Kidney tubule cell (primary cell): ENCODE results near the gene CTTN.
"Not testable (repeated sequence)": the region's sequence is repeated elsewhere in the genome, so short reads cannot be mapped to it uniquely, and the experiment has no call there.

ENCODE experiments used
- DNase-seq: peaks from one replicate; pipeline ENCODE4 v3.0.0-alpha.2; 2018; ENCODE audit warnings: low spot score

CTTN gene

DNA sequence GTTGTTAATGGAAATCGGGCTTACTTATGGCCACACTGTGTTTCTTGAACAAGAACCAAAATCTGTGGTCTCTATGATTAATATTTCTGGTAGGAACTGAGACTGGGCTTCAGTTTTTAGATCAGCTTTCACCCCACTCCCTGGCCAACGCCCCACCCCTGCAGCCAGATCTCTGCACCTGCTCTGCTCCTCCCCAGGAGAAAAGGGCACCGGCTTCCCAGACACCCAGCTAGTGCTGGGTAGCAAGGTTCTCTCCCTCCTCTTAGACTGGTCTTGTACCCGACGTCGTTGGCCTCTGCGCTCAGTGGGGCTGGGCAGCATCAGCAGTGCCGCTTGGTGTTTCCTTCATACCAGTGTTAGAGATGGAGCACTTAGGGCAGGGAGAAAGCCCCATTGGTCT lies 17.0 kb upstream of the CTTN start:
- no peak for DNase-seq

- DNase-seq = peak; percentile 22
Measured at GRCh38 chr11:70381872-70382861, 16.2 kb upstream of the CTTN start.

DNA sequence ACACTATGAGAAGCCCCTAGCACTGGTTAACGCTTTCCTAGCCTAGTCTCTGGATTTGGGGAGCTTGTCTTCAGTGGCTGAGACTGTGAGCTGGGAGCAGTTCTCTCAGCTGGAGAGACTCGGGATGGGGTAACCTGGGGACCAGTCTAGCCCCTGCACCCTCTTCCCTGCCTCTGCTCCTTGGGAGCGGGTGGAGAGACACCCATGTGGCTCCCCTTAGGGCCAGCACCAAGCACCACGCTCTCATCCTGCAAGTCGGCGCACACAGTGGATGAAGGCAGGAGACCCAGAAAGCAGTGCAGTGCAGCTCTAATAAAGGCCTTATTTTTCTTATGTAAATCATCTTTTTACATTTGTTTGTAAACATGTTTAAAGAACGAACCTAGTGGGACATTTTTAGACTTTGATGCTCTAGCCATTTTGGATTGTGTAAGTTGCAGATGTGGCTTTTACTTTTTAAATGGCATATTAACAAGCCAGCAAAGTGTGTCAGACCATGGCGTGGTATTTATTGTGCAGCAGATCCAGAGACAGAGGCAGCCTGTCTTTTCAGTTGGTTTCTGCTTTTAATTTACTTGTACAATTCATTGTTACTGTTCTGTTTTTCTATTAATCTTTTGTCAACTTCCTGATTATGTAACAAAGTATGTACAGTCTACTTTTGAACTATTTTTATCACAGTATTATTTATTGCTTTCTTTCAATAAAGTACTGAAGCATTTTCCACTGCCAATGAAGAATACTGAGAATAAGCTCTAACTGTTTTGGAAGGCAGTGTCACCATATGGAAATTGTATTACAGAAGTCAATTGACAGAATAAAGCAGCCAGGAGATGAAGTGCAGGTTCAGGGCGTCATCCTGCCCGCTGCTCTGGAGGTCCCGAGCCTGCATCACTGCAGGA lies 14.4 kb upstream of the CTTN start:
- DNase-seq = no peak

GRCh38 chr11:70384566-70385152 lies 13.7 kb upstream of the CTTN start:
- no peak for DNase-seq

DNA sequence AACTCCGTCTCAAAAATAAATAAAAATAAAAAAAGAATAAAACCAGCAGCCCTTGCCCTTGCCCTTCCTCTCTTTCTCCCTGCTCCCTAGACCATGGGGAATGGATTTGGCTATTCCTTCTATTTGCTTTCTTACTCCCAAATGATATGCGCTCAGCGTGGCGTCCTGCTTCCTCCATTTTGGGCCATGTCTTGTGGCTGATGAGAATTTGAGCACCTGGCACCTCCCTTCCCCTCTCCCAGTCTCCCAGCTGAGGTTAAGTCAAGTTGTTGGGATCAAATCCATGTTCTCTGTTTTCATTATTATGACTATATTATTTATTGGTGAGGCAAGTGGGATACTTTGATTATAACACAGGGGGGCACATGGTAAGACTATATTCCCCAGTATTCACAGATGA lies 10.8 kb upstream of the CTTN start:
- no peak for DNase-seq

DNA sequence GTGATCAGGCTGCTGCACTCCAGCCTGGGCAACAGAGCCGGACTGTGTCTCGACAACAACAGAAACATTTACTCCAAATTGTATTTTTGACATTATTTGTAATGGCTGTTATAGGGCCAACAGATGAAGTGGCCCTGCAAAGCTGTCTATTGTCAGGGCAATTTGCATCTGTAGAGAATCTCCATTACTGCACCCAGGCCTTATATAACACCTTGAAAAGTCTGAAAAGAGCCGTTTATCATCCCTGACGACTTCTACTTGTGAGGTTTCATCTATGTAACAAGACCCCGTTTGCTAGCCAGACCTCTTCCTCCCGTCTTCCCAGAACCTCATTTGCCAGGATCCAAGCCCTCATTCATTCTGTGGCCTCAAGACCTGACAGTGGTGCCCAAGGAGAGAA lies 9.1 kb upstream of the CTTN start:
- DNase-seq = no peak

- DNase-seq = not testable (repeated sequence)
Measured at GRCh38 chr11:70390882-70391281, 7.4 kb upstream of the CTTN start.

DNA sequence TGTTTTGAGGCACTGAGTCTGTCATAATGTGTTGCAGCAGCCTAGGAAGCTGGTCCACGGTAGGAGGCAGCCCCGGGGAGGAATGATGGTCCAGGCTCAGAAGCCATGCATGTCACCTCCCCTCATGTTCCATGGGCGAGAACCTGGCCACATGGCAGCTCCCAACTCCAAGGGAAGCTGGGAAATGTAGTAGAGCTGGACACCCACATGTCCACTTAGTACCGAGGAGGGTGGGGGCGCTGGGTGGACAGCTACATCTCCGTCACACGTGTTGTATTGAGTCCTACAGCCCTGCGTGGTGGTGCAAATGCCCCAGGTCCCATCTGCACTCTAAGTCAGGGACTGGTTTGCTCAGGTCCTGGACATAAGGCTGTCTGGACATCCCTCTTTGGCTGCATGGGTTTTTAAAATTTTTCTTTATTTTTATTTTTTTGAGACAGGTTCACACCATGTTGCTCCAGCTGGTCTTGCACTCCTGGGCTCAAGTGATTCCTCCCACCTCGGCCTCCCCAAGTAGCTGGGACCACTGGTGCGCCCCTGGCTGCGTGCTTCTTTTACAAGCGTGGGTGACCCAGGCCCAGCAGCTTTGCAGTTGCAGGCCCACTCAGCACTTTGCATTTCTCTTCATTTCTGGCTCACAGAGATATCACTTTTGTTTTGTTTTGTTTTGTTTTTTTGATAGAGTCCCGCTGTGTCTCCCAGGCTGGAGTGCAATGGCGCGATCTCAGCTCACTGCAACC lies 3.9 kb upstream of the CTTN start:
- no peak for DNase-seq

GRCh38 chr11:70397336-70397982 lies 870 bp upstream of the CTTN start:
- DNase-seq = no peak

DNA sequence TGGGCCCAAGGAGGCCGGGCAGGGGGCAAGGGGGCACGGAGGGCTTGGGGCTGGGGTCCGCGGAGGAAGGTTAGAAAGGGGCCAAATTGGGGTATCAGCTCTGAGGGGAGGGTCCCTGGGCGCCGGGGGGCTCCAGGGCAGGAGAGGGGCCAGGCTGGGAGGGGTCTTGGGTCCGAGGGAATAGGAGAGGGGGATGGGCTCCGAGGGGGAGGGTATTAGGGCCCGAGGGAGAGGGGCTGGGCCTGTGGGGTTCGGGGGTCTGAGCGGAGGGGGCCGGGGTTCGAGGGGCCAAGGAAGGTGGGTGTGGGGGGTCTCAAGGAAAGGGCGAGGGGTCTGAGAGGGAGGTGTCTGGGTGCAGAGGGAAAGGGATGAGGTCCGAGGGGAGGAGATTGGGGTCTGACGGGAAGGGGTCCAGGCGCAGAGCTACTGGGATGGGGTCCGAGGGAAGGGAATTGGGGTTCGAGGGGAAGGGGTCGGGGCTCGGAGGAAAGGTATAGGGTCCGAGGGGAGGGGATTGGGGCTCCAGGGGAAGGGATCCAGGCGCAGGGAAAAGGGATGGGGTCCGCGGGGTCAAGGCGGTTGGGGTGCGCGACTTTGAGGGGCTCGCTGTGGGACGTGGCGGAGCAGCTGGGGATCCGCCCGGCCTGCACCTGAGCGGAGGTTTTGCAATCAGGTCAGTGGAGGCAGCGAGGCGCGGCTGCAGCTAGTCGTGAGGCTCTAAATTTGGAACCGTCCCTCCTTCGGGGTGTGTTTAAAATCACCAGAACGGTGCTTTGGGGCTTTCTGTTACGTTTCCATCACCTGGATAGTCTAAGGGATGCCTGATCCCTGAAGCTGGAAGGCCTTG lies 728 bp downstream of the CTTN start:
- DNase-seq = no peak

- DNase-seq = peak; percentile 97
Measured at GRCh38 chr11:70399681-70400112, 1.4 kb downstream of the CTTN start.

- DNase-seq = no peak
Measured at GRCh38 chr11:70400643-70401042, 2.3 kb downstream of the CTTN start.

DNA sequence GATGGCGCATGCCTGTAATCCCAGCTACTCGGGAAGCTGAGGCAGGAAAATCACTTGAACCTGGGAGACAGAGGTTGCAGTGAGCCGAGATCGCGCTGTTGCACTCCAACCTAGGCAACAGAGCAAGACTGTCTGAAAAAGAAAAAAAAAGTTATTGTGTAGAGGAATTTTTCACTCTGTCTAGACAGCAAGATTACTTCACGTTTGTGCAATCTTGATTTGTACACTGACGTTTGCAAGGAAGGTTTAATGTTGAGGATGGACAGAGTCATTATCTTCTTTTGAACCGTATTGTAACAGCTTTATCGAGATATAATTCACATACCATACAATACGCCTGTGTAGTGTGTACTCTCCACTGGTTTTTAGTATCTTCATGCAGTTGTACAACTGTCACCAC lies 3.7 kb downstream of the CTTN start:
- DNase-seq = no peak

GRCh38 chr11:70402685-70403084 lies 4.4 kb downstream of the CTTN start:
- peak; percentile 52 for DNase-seq

DNA sequence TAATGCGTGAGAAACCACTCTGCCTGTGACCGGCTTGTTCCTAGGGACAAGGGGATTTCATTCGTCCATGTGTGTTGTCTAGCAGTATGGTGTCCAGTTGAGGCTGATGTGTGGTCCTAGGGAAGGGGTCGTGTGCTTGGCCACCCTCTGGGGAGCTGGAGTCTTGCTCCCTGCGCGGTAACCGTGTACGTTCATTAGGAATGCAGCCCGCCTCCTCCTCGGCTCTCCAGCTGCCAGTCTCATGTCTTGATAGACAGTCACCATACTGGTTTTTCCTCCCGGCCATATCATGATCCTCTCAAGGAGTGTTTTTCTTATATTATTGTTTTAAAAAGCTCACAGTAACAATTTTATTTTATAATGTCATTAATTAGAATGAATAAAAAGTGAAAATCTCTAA lies 5.9 kb downstream of the CTTN start:
- DNase-seq = no peak

DNA sequence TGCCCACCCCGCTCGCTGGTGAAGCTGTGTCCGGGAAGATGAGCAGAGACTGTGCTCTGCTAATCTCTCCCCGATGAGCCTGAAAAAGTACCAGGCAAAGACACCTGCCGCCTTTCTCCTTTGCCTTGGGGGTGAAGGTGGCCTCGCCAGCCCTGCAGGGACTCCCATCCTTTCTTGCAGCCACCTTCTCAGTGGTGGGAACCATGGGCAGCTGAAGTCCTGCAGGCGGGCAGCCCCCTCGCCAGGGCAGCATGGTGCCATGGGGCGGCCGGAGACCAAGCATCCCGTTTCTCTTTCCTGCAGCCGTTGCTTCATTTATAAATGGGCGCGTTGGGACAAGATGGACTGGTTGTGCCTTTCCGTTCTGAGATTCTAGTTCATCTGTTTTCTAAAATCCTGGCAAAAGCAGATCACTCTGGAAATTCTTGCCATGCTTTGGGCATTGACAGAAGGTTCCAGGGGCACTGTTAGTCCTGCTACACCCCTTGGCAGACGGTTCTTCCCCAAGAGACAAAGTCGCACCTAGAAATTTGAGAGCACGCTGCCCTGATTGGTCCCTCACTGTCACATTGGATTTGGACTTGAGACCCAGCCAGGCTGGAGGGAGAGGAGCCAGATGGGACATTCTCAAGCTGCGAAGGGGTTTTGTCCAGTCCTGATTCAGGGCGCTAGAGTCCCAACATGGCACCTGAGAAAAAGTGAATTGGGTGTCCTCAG lies 7.5 kb downstream of the CTTN start:
- no peak for DNase-seq

DNA sequence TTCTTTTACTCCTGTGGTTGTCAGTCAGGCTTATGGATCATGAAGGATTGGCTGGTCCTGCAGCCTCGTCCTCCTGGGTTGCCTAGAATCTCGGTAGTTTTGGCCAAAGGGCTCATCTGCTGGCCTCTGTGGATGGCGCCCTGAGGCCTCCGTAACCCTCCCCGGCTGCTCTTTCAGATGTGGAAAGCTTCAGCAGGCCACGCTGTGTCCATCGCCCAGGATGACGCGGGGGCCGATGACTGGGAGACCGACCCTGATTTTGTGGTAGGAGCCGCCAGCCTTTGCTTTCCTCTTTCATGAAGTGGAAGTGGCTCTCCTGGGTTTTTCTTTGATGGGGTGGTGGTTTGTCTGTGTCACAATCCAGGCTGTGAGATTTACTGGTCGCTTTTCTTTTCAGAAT lies 8.8 kb downstream of the CTTN start:
- no peak for DNase-seq

- no peak for DNase-seq
Measured at GRCh38 chr11:70407814-70408213, 9.5 kb downstream of the CTTN start.

DNA sequence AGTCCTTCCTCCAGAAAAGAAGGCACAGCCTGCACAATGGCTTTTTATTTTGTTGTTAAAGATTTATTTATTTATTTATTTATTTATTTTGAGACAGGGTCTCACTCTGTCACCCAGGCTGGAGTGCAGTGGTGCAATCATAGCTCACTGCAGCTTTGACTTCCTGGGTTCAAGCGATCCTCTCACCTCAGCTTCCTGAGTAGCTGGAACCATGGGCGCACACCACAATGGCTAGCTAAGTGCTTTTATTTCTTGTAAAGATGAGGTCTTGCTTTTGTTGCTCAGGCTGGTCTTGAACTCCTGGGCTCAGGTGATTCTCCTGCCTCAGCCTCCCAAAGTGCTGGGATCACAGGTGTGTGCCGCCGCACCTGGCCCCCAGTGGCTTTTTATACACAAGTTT lies 10.0 kb downstream of the CTTN start:
- DNase-seq = not testable (repeated sequence)

- no peak for DNase-seq
Measured at GRCh38 chr11:70409437-70409836, 11.1 kb downstream of the CTTN start.
